GM10248 (cell line): ENCODE data around the gene PCNT.

ENCODE experiments used
- CTCF ChIA-PET: fragments of 300-600 bp; sonication (Branson Sonifier 250); formaldehyde crosslinking; extraction: SDS; loops from one replicate; lab custom pipeline; 2021; ENCODE audit warnings: antibody characterized with exemption; lab: Yijun Ruan, JAX
- POLR2A ChIA-PET: fragments of 350-650 bp; sonication (Branson Sonifier 250); formaldehyde crosslinking; extraction: SDS; loops from one replicate; lab custom pipeline; 2020; ENCODE audit warnings: antibody characterized with exemption; lab: Yijun Ruan, JAX
- DNase-seq: peaks from one replicate; pipeline ENCODE4 v3.0.0; 2012; ENCODE audit errors: extremely low spot score
- CTCF ChIP-seq: IDR thresholded peaks from 2 replicates; pipeline ENCODE4 v1.5.1; 2012; ENCODE audit warnings: mild to moderate bottlenecking, low read depth; ENCODE audit errors: extremely low read depth, missing control alignments, control extremely low read depth

PCNT gene

GRCh38 chr21:46434322-46434958, 110.5 kb downstream of the PCNT start:
- POLR2A ChIA-PET = no interaction called here
- CTCF ChIA-PET = interaction anchor here (1.0 kb wide), 1 partner anchor 18 kb away, joined by 3 read pairs; no protein-coding TSS in a partner anchor
- no peak for DNase-seq
- TF ChIP-seq CTCF = no peak

- CTCF ChIA-PET = interaction anchor here (1.0 kb wide), 1 partner anchor 17 kb away, joined by 3 read pairs; no protein-coding TSS in a partner anchor
- TF ChIP-seq CTCF = no peak
- POLR2A ChIA-PET = no interaction called here
These were observed 111.9 kb downstream of the PCNT start for GRCh38 chr21:46435786-46436227.

GRCh38 chr21:46436621-46437020, 112.7 kb downstream of the PCNT start:
- DNase-seq = no peak
- ChIA-PET POLR2A (no interaction called here), CTCF (interaction anchor here (1.0 to 1.9 kb wide), 2 partner anchors 11 to 294 kb away, joined by 4 to 5 read pairs; no protein-coding TSS in a partner anchor)
- no peak for TF ChIP-seq CTCF

More at GRCh38 chr21:46435786-46436227, 111.9 kb downstream of the PCNT start:
- no peak for DNase-seq

GRCh38 chr21:46437096-46437498, 113.1 kb downstream of the PCNT start:
- CTCF ChIA-PET = interaction anchor here (1.0 to 1.9 kb wide), 3 partner anchors 11 to 294 kb away, joined by 4 to 5 read pairs (median 4); no protein-coding TSS in a partner anchor
- POLR2A ChIA-PET = no interaction called here
- TF ChIP-seq CTCF = no peak
- no peak for DNase-seq

GRCh38 chr21:46437511-46437910, 113.6 kb downstream of the PCNT start:
- TF ChIP-seq CTCF = no peak
- no peak for DNase-seq
- CTCF ChIA-PET = interaction anchor here (1.0 to 1.9 kb wide), 3 partner anchors 12 to 295 kb away, joined by 4 to 5 read pairs (median 4); no protein-coding TSS in a partner anchor
- POLR2A ChIA-PET = no interaction called here

- no peak for DNase-seq
- ChIA-PET CTCF (interaction anchor here (1.5 to 1.9 kb wide), 2 partner anchors 19 to 295 kb away, joined by 4 to 5 read pairs; no protein-coding TSS in a partner anchor), POLR2A (no interaction called here)
- TF ChIP-seq CTCF = no peak
These were observed 114.3 kb downstream of the PCNT start for GRCh38 chr21:46438241-46438640.
